PC-3 (cell line): ENCODE data around the gene GFRA1. TPM values are rescaled to one million over a fixed set of nuclear protein-coding genes. Genes with fewer than 3 reads are reported as not detected.

ENCODE experiments used
- ATAC-seq: fragments of 200-7000 bp; cut with Tn5 transposase; 2 replicates; pipeline ENCODE4 v1.9.1; 2020; ENCODE audit warnings: mild to moderate bottlenecking, moderate library complexity
- BruUV-seq: library from RNA; stranded (reverse); fragments of 400-500 nt; replicated peaks from 2 replicates; lab custom pipeline; 2021; lab: Mats Ljungman, UMichigan
- CTCF ChIA-PET: fragments of 300-600 bp; sonication (Branson Sonifier 250); formaldehyde crosslinking; loops from one replicate; lab custom pipeline; 2022; ENCODE audit warnings: antibody characterized with exemption; lab: Charles Lee
- POLR2A ChIA-PET: fragments of 300-600 bp; sonication (Branson Sonifier 250); formaldehyde crosslinking; loops from one replicate; lab custom pipeline; 2022; ENCODE audit warnings: antibody characterized with exemption; ENCODE audit not compliant: unreplicated experiment; lab: Charles Lee
- DNase-seq: peaks from one replicate; pipeline ENCODE4 v3.0.0-alpha.2; 2015
- H2AFZ ChIP-seq: fragments of 300-600 bp; sonication (generic); 2 replicates; pipeline ENCODE4 v1.6.0; 2016; ENCODE audit warnings: antibody characterized with exemption, low read length
- H3F3A ChIP-seq: fragments of 300-600 bp; sonication (generic); one replicate; pipeline ENCODE4 v1.6.0; 2017; ENCODE audit warnings: antibody characterized with exemption, low read length, control low read depth, mild to moderate bottlenecking; ENCODE audit not compliant: unreplicated experiment
- H3K27ac ChIP-seq: fragments of 300-600 bp; sonication (generic); 2 replicates; pipeline ENCODE4 v1.5.1; 2016; ENCODE audit warnings: mild to moderate bottlenecking, low read length
- H3K27me3 ChIP-seq: fragments of 300-600 bp; sonication (generic); 2 replicates; pipeline ENCODE4 v1.6.1; 2016; ENCODE audit warnings: low read length, mixed read lengths
- H3K36me3 ChIP-seq: fragments of 300-600 bp; sonication (generic); 2 replicates; pipeline ENCODE4 v1.6.1; 2016; ENCODE audit warnings: low read depth, mixed run types, low read length, mixed read lengths
- H3K4me1 ChIP-seq: fragments of 300-600 bp; sonication (generic); 2 replicates; pipeline ENCODE4 v1.5.1; 2016; ENCODE audit warnings: low read length; ENCODE audit not compliant: insufficient read depth
- H3K4me2 ChIP-seq: fragments of 300-600 bp; sonication (generic); 2 replicates; pipeline ENCODE4 v1.6.0; 2016; ENCODE audit warnings: low read length
- H3K4me3 ChIP-seq: fragments of 300-600 bp; sonication (generic); 2 replicates; pipeline ENCODE4 v1.5.1; 2016; ENCODE audit warnings: mild to moderate bottlenecking, low read length, mixed read lengths
- H3K79me2 ChIP-seq: fragments of 300-600 bp; sonication (generic); 2 replicates; pipeline ENCODE4 v1.6.1; 2017; ENCODE audit warnings: low read length, mixed read lengths
- H3K9ac ChIP-seq: fragments of 300-600 bp; sonication (generic); 2 replicates; pipeline ENCODE4 v1.6.0; 2016; ENCODE audit warnings: mild to moderate bottlenecking, low read length
- H3K9me2 ChIP-seq: fragments of 300-600 bp; sonication (generic); replicated peaks from 2 replicates; pipeline ENCODE4 v1.6.1; 2016; ENCODE audit warnings: mixed run types, low read length, mixed read lengths
- H3K9me3 ChIP-seq: fragments of 300-600 bp; sonication (generic); 2 replicates; pipeline ENCODE4 v1.6.1; 2016; ENCODE audit warnings: low read length, mixed read lengths
- H4K20me1 ChIP-seq: fragments of 300-600 bp; sonication (generic); 2 replicates; pipeline ENCODE4 v1.6.1; 2016; ENCODE audit warnings: low read length, mixed read lengths
- CTCF ChIP-seq: fragments of 300-600 bp; sonication (generic); conservative IDR thresholded peaks from 2 replicates; pipeline ENCODE4 v1.5.1; 2017; ENCODE audit warnings: antibody characterized with exemption, low read depth, mild to moderate bottlenecking, low read length
- EZH2 ChIP-seq: fragments of 300-600 bp; sonication (generic); IDR thresholded peaks from one replicate; pipeline ENCODE4 v1.6.1; 2017; ENCODE audit warnings: antibody characterized with exemption, mild to moderate bottlenecking, low read length; ENCODE audit not compliant: unreplicated experiment
- EZH2phosphoT487 ChIP-seq: fragments of 300-600 bp; sonication (generic); IDR thresholded peaks from 2 replicates; pipeline ENCODE4 v1.6.1; 2018; ENCODE audit warnings: mild to moderate bottlenecking, antibody characterized with exemption, low read length, borderline replicate concordance
- intact Hi-C: fragments of 100-400 bp; cut with micrococcal nuclease; formaldehyde crosslinking; loops from 2 replicates; pipeline ENCODE4 v1.9.0; 2023
- total RNA-seq: library from RNA; depleted of rRNA; stranded (reverse); fragments of >200 nt; gene quantifications from 2 replicates; pipeline ENCODE4 v1.2.3, GENCODE V29; 2014

The GFRA1 gene
- total RNA-seq, 1 experiment from 2014 or later, result not detected

GRCh38 chr10:116311706-116312490, 38.9 kb upstream of the GFRA1 start:
- ATAC-seq (no peak), DNase-seq (no peak)
- TF ChIP-seq EZH2 (no peak), CTCF (no peak), EZH2phosphoT487 (no peak)
- Histone ChIP-seq H3K36me3 (no peaks in the 10 kb centered on the region), H4K20me1 (no peaks in the 10 kb centered on the region), H3K9me2 (no peaks in the 10 kb centered on the region), H3K27ac (no peak overlapping the region), H3K4me2 (no peak overlapping the region), H3K9ac (no peak overlapping the region), H3F3A (no peaks in the 10 kb centered on the region), H3K27me3 (no peaks in the 10 kb centered on the region), H3K4me1 (no peaks in the 10 kb centered on the region), H2AFZ (no peak overlapping the region), H3K79me2 (no peaks in the 10 kb centered on the region), H3K4me3 (no peak overlapping the region), H3K9me3 (no peaks in the 10 kb centered on the region)
- no TSS peak for BruUV-seq
- ChIA-PET CTCF (no interaction called here), POLR2A (no interaction called here)
- intact Hi-C loops, result no loop called here

GRCh38 chr10:116311016-116311415, 38.0 kb upstream of the GFRA1 start:
- no peaks in the 10 kb centered on the region for H3K4me1 ChIP-seq
- POLR2A ChIA-PET, result no interaction called here
- H3K79me2 ChIP-seq, result no peaks in the 10 kb centered on the region
- no peak overlapping the region for H2AFZ ChIP-seq
- no peak for ATAC-seq
- no peak overlapping the region for H3K4me3 ChIP-seq
- no peaks in the 10 kb centered on the region for H3K27me3 ChIP-seq
- no peaks in the 10 kb centered on the region for H4K20me1 ChIP-seq
- H3K9me3 ChIP-seq, result no peaks in the 10 kb centered on the region
- H3K27ac ChIP-seq, result no peak overlapping the region
- no peak overlapping the region for H3K4me2 ChIP-seq
- no TSS peak for BruUV-seq
- H3K9ac ChIP-seq, result no peak overlapping the region
- TF ChIP-seq EZH2phosphoT487, result no peak
- no peak for TF ChIP-seq CTCF
- TF ChIP-seq EZH2, result no peak
- no peaks in the 10 kb centered on the region for H3K9me2 ChIP-seq
- CTCF ChIA-PET, result no interaction called here
- no peak for DNase-seq
- no peaks in the 10 kb centered on the region for H3K36me3 ChIP-seq
- no peaks in the 10 kb centered on the region for H3F3A ChIP-seq
- intact Hi-C loops, result no loop called here

- Histone ChIP-seq H3K4me1 (no peaks in the 10 kb centered on the region), H3K9me2 (no peaks in the 10 kb centered on the region), H3K27me3 (no peaks in the 10 kb centered on the region), H3K27ac (no peak overlapping the region), H3K4me3 (no peak overlapping the region), H3K4me2 (no peak overlapping the region), H3K9me3 (no peaks in the 10 kb centered on the region), H2AFZ (no peak overlapping the region), H3K79me2 (no peaks in the 10 kb centered on the region), H4K20me1 (no peaks in the 10 kb centered on the region), H3K9ac (no peak overlapping the region), H3K36me3 (no peaks in the 10 kb centered on the region), H3F3A (no peaks in the 10 kb centered on the region)
- TF ChIP-seq EZH2phosphoT487, result no peak
- intact Hi-C loops, result no loop called here
- CTCF ChIA-PET, result no interaction called here
- BruUV-seq, result no TSS peak
- DNase-seq (no peak), ATAC-seq (no peak)
- POLR2A ChIA-PET, result no interaction called here
These were observed 34.4 kb upstream of the GFRA1 start for GRCh38 chr10:116307455-116307854.
